Right lobe of liver (tissue), 6 donors: Measurements from ENCODE around the gene CD247. TPM values are rescaled to one million over a fixed set of nuclear protein-coding genes. Genes with fewer than 3 reads are reported as not detected.

ENCODE experiments used
- ATAC-seq, 4 donors: fragments of 200-7000 bp; cut with Tn5 transposase; one replicate each; pipeline ENCODE4 v1.9.1; 2020; ENCODE audit warnings: mild to moderate bottlenecking in 4 of 4, moderate library complexity in 4 of 4
- DNase-seq, 3 donors: peaks; one replicate each; pipeline ENCODE4 v3.0.0-alpha.2; 2020
- H3K27ac ChIP-seq, 3 donors: fragments of 200-600 bp; one replicate each; pipeline ENCODE4 v1.8.0; 2022
- H3K27me3 ChIP-seq, 2 donors: fragments of 200-600 bp; one replicate each; pipeline ENCODE4 v1.8.0; 2022
- H3K36me3 ChIP-seq, 4 donors: fragments of 200-600 bp; sonication (generic) in 1 of 4; one replicate each; pipeline versions ENCODE4 v1.5.1 to v1.8.0; 2017 to 2022; ENCODE audit warnings: control low read depth in 1 of 4
- H3K4me1 ChIP-seq, 4 donors: fragments of 200-600 bp; sonication (generic) in 1 of 4; one replicate each; pipeline versions ENCODE4 v1.5.1 to v1.8.0; 2017 to 2022; ENCODE audit warnings: control low read depth in 1 of 4
- H3K4me3 ChIP-seq, 3 donors: fragments of 200-600 bp; one replicate each; pipeline ENCODE4 v1.8.0; 2022
- H3K9me3 ChIP-seq, 4 donors: fragments of 200-600 bp; sonication (generic) in 1 of 4; one replicate each; pipeline versions ENCODE4 v1.5.1 to v1.8.0; 2017 to 2022; ENCODE audit warnings: control low read depth in 1 of 4
- POLR2A ChIP-seq: fragments of 450-650 bp; IDR thresholded peaks from one replicate; pipeline ENCODE4 v1.6.1; 2017; ENCODE audit warnings: antibody characterized with exemption, mild to moderate bottlenecking
- WGBS: methylation state at CpG from one replicate; pipeline ENCODE4 v1.1.6; 2018; ENCODE audit warnings: low coverage, low lambda C conversion rate; ENCODE audit not compliant: insufficient coverage; ENCODE audit errors: missing lambda C conversion rate; 5-methylcytosine and 5-hydroxymethylcytosine counted together
- intact Hi-C, 2 donors: fragments of 100-400 bp; cut with DNase I; formaldehyde crosslinking; loops; one replicate each; pipeline versions ENCODE4 v1.11.2 to v1.14.1; 2022
- total RNA-seq, 6 experiments: library from RNA; depleted of rRNA in 2 of 6; stranded (reverse); fragments of >200 nt in 2 of 6; fragmentation: NEBNext Ultra II Directional in 3 of 6; extraction: Animal tissue kit (Norgen Biotek cat#: 25700) in 3 of 6; gene quantifications; one replicate each; pipeline versions ENCODE4 v1.1.0 to v1.2.4, GENCODE V29; 2016 to 2023
- TF ChIP-seq, protein P1 (sequence below), 4 donors: fragments of 200-600 bp in 3 of 4; fragments of 450-650 bp in 1 of 4; IDR thresholded peaks; one replicate each; pipeline versions ENCODE4 v1.5.1 to v1.8.0; 2016 to 2022; ENCODE audit warnings: antibody characterized with exemption in 4 of 4, mild to moderate bottlenecking in 2 of 4
- donor health status: DM: no; HTN: yes; CAD: no.
- donor health status: DM: no; HTN: no; CAD: no.
- donor health status: DM: no; HTN: no; CAD: no.
- donor health status: DM: no; HTN: yes; CAD: no.
- donor health status: DM: no; HTN: yes; CAD: no.

The CD247 gene
- total RNA-seq, 6 experiments from 2014 or later, result 0.48 to 2.2 (median 0.71) TPM

DNA sequence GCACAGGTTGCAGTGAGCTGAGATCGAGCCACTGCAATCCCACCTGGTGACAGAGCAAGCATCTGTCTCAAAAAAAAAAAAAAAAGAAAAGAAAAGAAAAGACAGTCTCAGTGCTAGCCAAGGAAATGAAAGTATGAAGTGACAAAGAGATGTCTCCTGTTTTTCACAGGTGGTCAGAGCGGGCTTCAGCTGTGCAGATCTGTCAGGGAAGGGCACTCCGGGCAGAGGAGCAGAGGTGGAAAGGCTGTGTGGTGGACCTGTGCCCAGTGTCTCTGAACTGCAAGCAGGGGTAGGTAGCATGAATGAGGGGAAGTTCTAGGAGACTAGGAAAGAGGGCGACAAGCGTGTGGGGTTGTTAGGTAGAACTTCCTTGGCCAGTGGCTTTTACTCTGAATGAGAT is 67.5 kb downstream of the CD247 start:
- Histone ChIP-seq H3K36me3 (no peaks in the 10 kb centered on the region), H3K27ac (no peak overlapping the region), H3K27me3 (no peaks in the 10 kb centered on the region), H3K9me3 (no peaks in the 10 kb centered on the region), H3K4me3 (no peak overlapping the region), H3K4me1 (no peaks in the 10 kb centered on the region)
- TF ChIP-seq, protein P1, sequence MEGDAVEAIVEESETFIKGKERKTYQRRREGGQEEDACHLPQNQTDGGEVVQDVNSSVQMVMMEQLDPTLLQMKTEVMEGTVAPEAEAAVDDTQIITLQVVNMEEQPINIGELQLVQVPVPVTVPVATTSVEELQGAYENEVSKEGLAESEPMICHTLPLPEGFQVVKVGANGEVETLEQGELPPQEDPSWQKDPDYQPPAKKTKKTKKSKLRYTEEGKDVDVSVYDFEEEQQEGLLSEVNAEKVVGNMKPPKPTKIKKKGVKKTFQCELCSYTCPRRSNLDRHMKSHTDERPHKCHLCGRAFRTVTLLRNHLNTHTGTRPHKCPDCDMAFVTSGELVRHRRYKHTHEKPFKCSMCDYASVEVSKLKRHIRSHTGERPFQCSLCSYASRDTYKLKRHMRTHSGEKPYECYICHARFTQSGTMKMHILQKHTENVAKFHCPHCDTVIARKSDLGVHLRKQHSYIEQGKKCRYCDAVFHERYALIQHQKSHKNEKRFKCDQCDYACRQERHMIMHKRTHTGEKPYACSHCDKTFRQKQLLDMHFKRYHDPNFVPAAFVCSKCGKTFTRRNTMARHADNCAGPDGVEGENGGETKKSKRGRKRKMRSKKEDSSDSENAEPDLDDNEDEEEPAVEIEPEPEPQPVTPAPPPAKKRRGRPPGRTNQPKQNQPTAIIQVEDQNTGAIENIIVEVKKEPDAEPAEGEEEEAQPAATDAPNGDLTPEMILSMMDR (IDR thresholded peaks at IDR 0.05), result no peak
- TF ChIP-seq POLR2A, result no peak
- DNase-seq (peak in 1 of 3 donors; percentile 25), ATAC-seq (no peak)
- 56% methylated on average over 4 of the region's 5 CpGs for WGBS
- intact Hi-C loops, result no loop called here

GRCh38 chr1:167447521-167448136 is 70.7 kb downstream of the CD247 start:
- DNase-seq, result no peak
- Histone ChIP-seq H3K4me3 (no peak overlapping the region), H3K9me3 (no peaks in the 10 kb centered on the region), H3K4me1 (no peaks in the 10 kb centered on the region), H3K36me3 (no peaks in the 10 kb centered on the region), H3K27me3 (no peaks in the 10 kb centered on the region), H3K27ac (no peak overlapping the region)
- TF ChIP-seq POLR2A, result no peak
- TF ChIP-seq, protein P1 (IDR thresholded peaks at IDR 0.05), result no peak
- peak; percentile 61 to 82 (median 68) for ATAC-seq
- WGBS, result 59% methylated on average over 9 of the region's 10 CpGs
- intact Hi-C loops, result loop anchor here in 1 of 2 donors (10.0 kb wide), 1 partner anchor 383 kb away; no protein-coding TSS in a partner anchor

DNA sequence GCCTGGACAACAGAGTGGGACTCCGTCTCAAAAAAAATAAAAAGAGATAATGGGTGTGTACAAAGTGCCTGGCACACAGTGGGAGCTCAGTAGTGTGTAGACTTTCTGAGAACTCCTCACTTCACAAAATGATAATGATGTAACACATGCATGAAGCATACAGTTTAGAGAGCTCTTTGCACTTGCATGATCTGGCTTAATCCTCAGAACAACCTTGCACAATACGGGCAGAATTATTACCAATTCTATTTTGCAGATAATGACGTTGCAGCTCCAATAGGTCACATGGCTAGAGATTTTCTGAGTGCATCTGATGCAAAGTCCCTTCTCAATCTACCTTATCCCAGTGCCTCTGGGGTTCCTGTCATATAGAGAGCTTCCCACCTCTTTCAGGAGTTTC is 71.4 kb downstream of the CD247 start:
- no peak overlapping the region for H3K4me3 ChIP-seq
- intact Hi-C loops, result loop anchor here in 1 of 2 donors (10.0 kb wide), 1 partner anchor 382 kb away; no protein-coding TSS in a partner anchor

GRCh38 chr1:167443757-167444156 is 74.6 kb downstream of the CD247 start:
- TF ChIP-seq POLR2A, result no peak
- TF ChIP-seq, protein P1 (IDR thresholded peaks at IDR 0.05), result no peak
- intact Hi-C loops, result loop anchor here (5.0 to 10.0 kb wide), 2 partner anchors 376 to 379 kb away; no protein-coding TSS in a partner anchor
- WGBS, result 57% methylated on average over 3 of the region's 5 CpGs
- Histone ChIP-seq H3K4me3 (no peak overlapping the region), H3K9me3 (no peaks in the 10 kb centered on the region), H3K27ac (no peak overlapping the region), H3K27me3 (no peaks in the 10 kb centered on the region), H3K36me3 (no peaks in the 10 kb centered on the region), H3K4me1 (peaks cover 0 to 8% (median 0%) of the 10 kb centered on the region in 4 donors)
- ATAC-seq (no peak), DNase-seq (no peak)

More for the DNA sequence above, 71.4 kb downstream of the CD247 start:
- Histone ChIP-seq H3K36me3 (no peaks in the 10 kb centered on the region), H3K4me1 (no peaks in the 10 kb centered on the region), H3K9me3 (no peaks in the 10 kb centered on the region), H3K27ac (no peak overlapping the region), H3K27me3 (no peaks in the 10 kb centered on the region)
- DNase-seq (no peak), ATAC-seq (no peak)
- TF ChIP-seq, protein P1 (IDR thresholded peaks at IDR 0.05), result no peak
- TF ChIP-seq POLR2A, result no peak
- 51% methylated on average over 3 of the region's 3 CpGs for WGBS
